Measurements from ENCODE around the gene CLDND2.

Gene CLDND2

DNA sequence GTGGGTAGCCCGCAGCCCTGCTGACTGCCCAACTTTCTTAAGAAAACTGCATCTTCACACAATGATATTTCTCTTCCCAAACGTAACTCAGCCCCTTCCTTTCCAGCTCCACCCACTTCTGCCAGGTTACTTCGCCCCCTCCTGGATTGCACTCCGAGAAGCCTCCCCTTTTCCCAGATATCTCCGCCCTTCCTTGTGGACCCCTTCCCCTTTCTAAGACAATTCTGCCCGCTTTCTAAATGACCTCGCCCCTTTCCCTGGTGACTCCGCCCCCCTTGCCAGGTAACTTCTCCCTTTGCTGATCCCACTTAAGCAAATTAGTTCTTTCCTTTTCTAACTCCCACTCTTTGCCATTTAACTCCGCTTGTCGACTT is 29.5 kb downstream of the CLDND2 start:
- H3K9me3 ChIP-seq (ENCODE audit: control insufficient read depth, insufficient read depth, low read depth, low read length) = no peaks in the 10 kb centered on the region
- peaks cover 34% of the 10 kb centered on the region for H3K4me1 ChIP-seq (ENCODE audit: control insufficient read depth, insufficient read depth, low read length)
- peak overlapping the region; percentile 81 for H3K4me3 ChIP-seq (ENCODE audit: low read depth, low read length)
- H3K9ac ChIP-seq (ENCODE audit: low read length) = peak overlapping the region; percentile 18
- H3K36me3 ChIP-seq (ENCODE audit: control insufficient read depth, insufficient read depth, low read length) = no peaks in the 10 kb centered on the region
- H3K27ac ChIP-seq (ENCODE audit: low read depth, low read length) = no peak overlapping the region
- H3K27me3 ChIP-seq (ENCODE audit: control insufficient read depth, insufficient read depth, low read length) = peaks cover 19% of the 10 kb centered on the region

DNA sequence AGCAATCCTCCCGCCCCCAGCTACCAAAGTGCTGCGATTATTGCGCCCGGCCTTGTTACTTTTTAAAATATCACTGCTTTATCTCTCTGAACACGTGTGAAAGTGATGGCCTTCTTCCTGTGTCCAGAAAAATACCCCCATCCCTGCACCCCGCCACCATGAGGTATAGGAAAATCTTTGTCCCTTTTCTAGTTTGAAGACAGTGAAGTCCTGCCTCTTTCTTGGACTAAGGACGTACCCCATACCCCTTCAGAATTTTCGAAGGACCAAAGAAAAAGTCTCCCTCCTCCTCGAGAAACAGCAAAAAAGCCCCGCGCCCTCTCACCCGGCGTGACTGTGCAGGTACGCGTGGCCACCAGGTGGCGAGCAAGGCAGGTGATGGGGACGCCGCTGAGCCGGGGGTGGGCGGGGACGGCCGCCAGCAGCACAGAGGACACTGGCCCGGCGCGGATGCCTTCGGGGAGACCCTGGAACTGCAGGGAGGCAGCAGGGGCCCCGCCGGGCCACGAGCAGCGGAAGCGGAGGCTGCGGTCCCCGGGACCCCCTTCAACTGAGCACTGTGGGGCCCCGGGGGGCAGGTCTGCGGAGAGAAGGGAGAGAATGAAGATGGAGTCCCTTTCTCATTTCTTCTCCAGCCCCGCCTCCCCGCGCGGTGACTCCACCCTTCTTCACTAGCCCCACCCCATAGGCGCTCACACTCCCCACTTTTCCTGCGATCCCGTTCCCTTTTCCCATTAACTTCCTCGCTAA is 30.1 kb downstream of the CLDND2 start:
- Histone ChIP-seq H3K9ac (ENCODE audit: low read length) (peak overlapping the region; percentile 42), H3K27me3 (ENCODE audit: control insufficient read depth, insufficient read depth, low read length) (peaks cover 19% of the 10 kb centered on the region), H3K9me3 (ENCODE audit: control insufficient read depth, insufficient read depth, low read depth, low read length) (no peaks in the 10 kb centered on the region), H3K4me1 (ENCODE audit: control insufficient read depth, insufficient read depth, low read length) (peaks cover 34% of the 10 kb centered on the region), H3K36me3 (ENCODE audit: control insufficient read depth, insufficient read depth, low read length) (peaks cover 2% of the 10 kb centered on the region; the same call in 1 of the 2 replicates), H3K27ac (ENCODE audit: low read depth, low read length) (no peak overlapping the region), H3K4me3 (ENCODE audit: low read depth, low read length) (peak overlapping the region; percentile 81)

DNA sequence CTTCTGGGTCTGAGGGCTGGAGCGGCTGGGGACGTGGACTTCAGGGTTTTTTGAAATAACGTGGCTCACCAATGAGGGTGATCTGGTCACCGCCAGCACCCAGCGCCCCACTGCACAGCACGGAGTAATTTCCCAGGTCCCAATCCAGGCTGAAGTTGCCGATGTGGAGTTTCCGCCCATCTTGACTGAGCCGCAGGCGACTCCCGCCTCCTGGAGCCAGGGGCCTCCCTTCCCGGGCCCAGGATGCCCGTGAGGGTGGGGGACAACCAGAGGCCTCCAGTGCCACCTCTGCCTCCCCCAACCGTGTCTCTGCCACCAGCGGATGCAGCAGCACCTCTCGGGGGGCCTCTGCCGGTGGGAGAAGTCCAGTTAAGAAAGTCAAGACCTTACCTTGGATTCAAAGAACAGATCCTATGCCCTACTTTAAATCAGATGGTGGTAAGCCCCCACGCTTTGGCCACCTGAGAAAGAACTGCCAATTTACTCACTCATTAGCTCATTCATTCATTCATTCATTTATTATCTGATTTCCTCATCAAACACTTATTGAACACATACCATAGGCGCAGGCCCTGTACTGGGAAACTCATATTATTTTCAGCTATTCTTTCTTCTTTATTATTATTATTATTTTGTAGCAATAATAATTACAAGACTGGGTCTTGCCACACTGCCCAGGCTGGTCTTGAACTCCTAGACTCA is 30.8 kb downstream of the CLDND2 start:
- Histone ChIP-seq H3K27me3 (ENCODE audit: control insufficient read depth, insufficient read depth, low read length) (peaks cover 19% of the 10 kb centered on the region), H3K4me3 (ENCODE audit: low read depth, low read length) (peak overlapping the region; percentile 81), H3K9ac (ENCODE audit: low read length) (no peak overlapping the region), H3K4me1 (ENCODE audit: control insufficient read depth, insufficient read depth, low read length) (peaks cover 32% of the 10 kb centered on the region), H3K36me3 (ENCODE audit: control insufficient read depth, insufficient read depth, low read length) (peaks cover 2% of the 10 kb centered on the region; the same call in 1 of the 2 replicates), H3K9me3 (ENCODE audit: control insufficient read depth, insufficient read depth, low read depth, low read length) (no peaks in the 10 kb centered on the region), H3K27ac (ENCODE audit: low read depth, low read length) (no peak overlapping the region)

DNA sequence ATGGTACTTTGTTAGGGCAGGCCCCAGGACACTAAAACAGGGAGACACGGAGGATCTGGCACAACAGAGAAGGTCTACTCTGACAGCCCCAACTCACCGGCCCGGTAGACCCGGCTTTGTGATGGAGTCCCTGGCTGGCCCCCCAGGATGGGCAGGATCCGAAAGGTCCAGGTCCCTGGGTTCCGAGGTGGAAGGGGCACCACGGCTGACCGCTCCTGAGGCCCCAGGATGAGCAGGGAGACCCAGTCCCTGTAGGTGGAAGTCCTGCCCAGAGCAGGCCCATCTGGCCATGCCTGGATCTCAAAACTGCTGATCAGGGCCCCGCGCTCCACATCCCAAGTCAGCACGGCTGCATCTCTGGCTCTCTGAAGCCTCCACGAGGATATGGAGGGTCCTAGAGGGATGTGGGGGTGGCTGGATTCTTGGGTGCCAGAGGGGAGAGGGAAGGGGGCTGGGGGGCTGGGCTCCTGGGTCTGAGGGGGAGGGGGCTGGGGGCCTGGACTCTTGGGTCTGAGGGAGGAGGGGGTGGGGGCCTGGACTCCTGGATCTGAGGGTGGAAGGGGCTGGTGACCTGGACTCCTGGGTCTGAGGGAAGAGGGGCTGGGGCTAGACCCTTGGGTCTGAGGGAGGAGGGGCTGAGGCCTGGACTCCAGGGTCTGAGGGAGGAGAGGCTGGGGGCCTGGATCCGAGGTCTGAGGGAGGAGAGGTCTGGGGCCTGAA is 31.5 kb downstream of the CLDND2 start:
- Histone ChIP-seq H3K9ac (ENCODE audit: low read length) (no peak overlapping the region), H3K36me3 (ENCODE audit: control insufficient read depth, insufficient read depth, low read length) (peaks cover 4% of the 10 kb centered on the region; the same call in 1 of the 2 replicates), H3K9me3 (ENCODE audit: control insufficient read depth, insufficient read depth, low read depth, low read length) (no peaks in the 10 kb centered on the region), H3K4me3 (ENCODE audit: low read depth, low read length) (no peak overlapping the region), H3K4me1 (ENCODE audit: control insufficient read depth, insufficient read depth, low read length) (peaks cover 25% of the 10 kb centered on the region), H3K27me3 (ENCODE audit: control insufficient read depth, insufficient read depth, low read length) (peaks cover 19% of the 10 kb centered on the region), H3K27ac (ENCODE audit: low read depth, low read length) (no peak overlapping the region)

DNA sequence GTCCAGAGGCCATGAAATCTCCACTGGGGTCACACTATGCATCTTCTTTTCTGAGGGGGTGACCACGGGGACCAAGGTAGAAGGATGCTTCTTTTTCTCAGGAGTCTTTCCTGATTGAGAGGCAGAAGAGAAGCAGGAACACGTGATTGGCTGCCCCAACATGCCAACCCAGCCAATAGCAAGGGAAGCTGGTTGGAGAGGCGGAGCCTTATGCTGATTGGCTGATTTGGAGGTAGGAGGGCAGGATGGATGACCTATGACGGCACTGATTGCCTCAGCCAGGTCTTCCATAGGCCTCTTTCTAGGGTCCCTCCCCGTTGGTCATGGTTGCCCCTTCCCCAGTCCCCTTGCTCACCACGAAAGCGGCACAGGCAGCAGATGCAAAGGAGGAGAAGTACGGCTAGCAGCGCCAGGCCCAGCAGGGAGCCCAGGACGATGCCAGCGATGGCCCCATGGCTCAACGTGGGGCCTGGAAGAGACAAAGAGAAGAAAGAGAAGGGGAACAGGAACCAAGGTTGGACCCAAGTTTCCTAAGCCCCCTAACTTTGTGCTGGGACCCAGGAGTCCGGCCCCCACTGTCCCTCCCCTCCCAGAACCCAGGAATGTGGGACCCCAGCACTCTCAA is 34.9 kb downstream of the CLDND2 start:
- Histone ChIP-seq H3K27me3 (ENCODE audit: control insufficient read depth, insufficient read depth, low read length) (no peaks in the 10 kb centered on the region), H3K4me3 (ENCODE audit: low read depth, low read length) (no peak overlapping the region), H3K9me3 (ENCODE audit: control insufficient read depth, insufficient read depth, low read depth, low read length) (no peaks in the 10 kb centered on the region; the same call in 1 of the 2 replicates), H3K9ac (ENCODE audit: low read length) (no peak overlapping the region), H3K27ac (ENCODE audit: low read depth, low read length) (no peak overlapping the region), H3K4me1 (ENCODE audit: control insufficient read depth, insufficient read depth, low read length) (peaks cover 10% of the 10 kb centered on the region), H3K36me3 (ENCODE audit: control insufficient read depth, insufficient read depth, low read length) (peaks cover 32% of the 10 kb centered on the region)

DNA sequence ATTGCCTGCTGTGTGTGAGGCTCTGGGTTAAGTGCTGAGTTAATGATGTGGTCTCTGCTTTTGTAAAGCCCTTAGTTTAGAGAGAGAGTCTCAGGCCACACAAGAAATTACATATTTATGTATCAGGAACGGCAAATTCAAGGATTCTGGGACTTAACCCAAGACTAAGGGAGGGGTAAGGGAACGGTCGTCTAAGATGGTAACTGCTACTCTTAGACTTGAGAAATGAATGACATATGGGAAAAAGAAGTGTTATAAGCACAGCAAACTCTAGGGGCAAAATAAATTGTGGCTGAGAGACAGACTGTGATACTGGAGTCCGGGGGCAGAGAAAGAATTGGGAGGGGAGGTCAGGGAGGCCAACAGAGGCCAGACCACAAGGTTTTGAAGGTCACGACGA is 37.1 kb downstream of the CLDND2 start:
- Histone ChIP-seq H3K27me3 (ENCODE audit: control insufficient read depth, insufficient read depth, low read length) (peaks cover 7% of the 10 kb centered on the region), H3K9me3 (ENCODE audit: control insufficient read depth, insufficient read depth, low read depth, low read length) (no peaks in the 10 kb centered on the region; the same call in 1 of the 2 replicates), H3K4me1 (ENCODE audit: control insufficient read depth, insufficient read depth, low read length) (peaks cover 7% of the 10 kb centered on the region), H3K4me3 (ENCODE audit: low read depth, low read length) (no peak overlapping the region), H3K27ac (ENCODE audit: low read depth, low read length) (no peak overlapping the region), H3K9ac (ENCODE audit: low read length) (no peak overlapping the region), H3K36me3 (ENCODE audit: control insufficient read depth, insufficient read depth, low read length) (peaks cover 32% of the 10 kb centered on the region)

DNA sequence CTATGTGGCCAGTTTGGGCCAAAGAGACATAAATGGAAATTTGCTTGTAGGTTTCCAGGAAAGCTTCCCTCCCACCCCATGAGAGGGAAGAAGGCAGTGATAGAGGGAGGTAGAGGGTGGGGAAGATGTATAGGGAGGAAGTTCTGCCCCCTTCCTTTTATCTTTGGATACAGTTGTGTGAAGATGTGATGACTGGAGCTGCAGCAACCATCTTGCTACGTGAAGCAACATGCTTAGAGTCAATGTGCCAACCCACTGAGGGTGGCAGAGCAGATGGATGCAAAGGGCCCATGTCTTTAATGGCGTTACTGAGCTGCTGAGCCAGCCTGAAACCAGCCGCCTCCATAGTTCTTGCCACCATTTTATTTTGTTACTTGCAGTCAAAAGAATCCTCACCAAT is 37.6 kb downstream of the CLDND2 start:
- Histone ChIP-seq H3K9me3 (ENCODE audit: control insufficient read depth, insufficient read depth, low read depth, low read length) (no peaks in the 10 kb centered on the region; the same call in 1 of the 2 replicates), H3K9ac (ENCODE audit: low read length) (no peak overlapping the region), H3K36me3 (ENCODE audit: control insufficient read depth, insufficient read depth, low read length) (peaks cover 32% of the 10 kb centered on the region), H3K4me3 (ENCODE audit: low read depth, low read length) (no peak overlapping the region), H3K27me3 (ENCODE audit: control insufficient read depth, insufficient read depth, low read length) (peaks cover 9% of the 10 kb centered on the region), H3K27ac (ENCODE audit: low read depth, low read length) (no peak overlapping the region), H3K4me1 (ENCODE audit: control insufficient read depth, insufficient read depth, low read length) (peaks cover 7% of the 10 kb centered on the region)

DNA sequence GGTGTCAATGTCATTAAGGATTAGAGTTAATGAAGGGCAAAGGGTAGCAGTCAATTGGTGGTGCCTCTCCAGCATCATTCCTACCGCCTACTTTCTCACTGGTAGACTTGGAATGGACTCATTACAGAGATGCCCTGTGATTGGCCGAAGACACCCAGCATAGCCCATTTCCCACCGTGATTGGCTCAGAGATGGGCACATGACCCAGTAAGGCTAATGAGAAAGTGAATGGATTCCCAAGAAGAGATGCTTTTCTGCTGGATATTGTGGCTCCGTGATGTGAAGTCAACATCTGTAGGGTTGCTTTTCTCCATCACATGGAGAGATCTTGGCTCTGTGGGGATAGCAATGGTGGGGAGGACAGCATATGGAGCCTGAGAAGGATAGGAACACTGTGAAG is 38.4 kb downstream of the CLDND2 start:
- Histone ChIP-seq H3K36me3 (ENCODE audit: control insufficient read depth, insufficient read depth, low read length) (peaks cover 32% of the 10 kb centered on the region), H3K27me3 (ENCODE audit: control insufficient read depth, insufficient read depth, low read length) (peaks cover 12% of the 10 kb centered on the region), H3K9ac (ENCODE audit: low read length) (no peak overlapping the region), H3K27ac (ENCODE audit: low read depth, low read length) (no peak overlapping the region), H3K9me3 (ENCODE audit: control insufficient read depth, insufficient read depth, low read depth, low read length) (no peaks in the 10 kb centered on the region; the same call in 1 of the 2 replicates), H3K4me3 (ENCODE audit: low read depth, low read length) (no peak overlapping the region), H3K4me1 (ENCODE audit: control insufficient read depth, insufficient read depth, low read length) (peaks cover 7% of the 10 kb centered on the region)

DNA sequence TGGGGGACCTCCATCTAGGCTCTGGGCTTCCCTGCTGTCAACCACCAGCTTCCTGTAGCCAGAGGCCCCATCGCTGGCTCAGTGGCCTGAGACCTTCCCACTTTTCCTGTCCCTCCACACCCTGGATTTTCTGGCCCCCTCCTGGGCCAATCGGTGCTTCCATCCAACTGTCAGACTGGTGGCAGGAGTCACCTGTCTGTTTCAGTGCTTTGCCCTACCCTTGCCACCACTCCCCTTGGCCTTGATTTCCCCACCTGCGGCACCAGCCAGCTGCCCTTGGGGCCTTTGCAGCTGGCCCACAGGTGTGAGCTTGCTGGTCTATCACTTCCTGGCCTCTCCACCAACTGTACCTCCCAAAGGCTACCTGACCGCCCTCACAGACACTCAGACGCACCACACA is 39.4 kb downstream of the CLDND2 start:
- no peak overlapping the region for H3K9ac ChIP-seq (ENCODE audit: low read length)
- H3K4me3 ChIP-seq (ENCODE audit: low read depth, low read length) = no peak overlapping the region
- peaks cover 12% of the 10 kb centered on the region for H3K27me3 ChIP-seq (ENCODE audit: control insufficient read depth, insufficient read depth, low read length)
- peaks cover 32% of the 10 kb centered on the region for H3K36me3 ChIP-seq (ENCODE audit: control insufficient read depth, insufficient read depth, low read length)
- no peaks in the 10 kb centered on the region; the same call in 1 of the 2 replicates for H3K9me3 ChIP-seq (ENCODE audit: control insufficient read depth, insufficient read depth, low read depth, low read length)
- no peak overlapping the region for H3K27ac ChIP-seq (ENCODE audit: low read depth, low read length)
- H3K4me1 ChIP-seq (ENCODE audit: control insufficient read depth, insufficient read depth, low read length) = peaks cover 7% of the 10 kb centered on the region

DNA sequence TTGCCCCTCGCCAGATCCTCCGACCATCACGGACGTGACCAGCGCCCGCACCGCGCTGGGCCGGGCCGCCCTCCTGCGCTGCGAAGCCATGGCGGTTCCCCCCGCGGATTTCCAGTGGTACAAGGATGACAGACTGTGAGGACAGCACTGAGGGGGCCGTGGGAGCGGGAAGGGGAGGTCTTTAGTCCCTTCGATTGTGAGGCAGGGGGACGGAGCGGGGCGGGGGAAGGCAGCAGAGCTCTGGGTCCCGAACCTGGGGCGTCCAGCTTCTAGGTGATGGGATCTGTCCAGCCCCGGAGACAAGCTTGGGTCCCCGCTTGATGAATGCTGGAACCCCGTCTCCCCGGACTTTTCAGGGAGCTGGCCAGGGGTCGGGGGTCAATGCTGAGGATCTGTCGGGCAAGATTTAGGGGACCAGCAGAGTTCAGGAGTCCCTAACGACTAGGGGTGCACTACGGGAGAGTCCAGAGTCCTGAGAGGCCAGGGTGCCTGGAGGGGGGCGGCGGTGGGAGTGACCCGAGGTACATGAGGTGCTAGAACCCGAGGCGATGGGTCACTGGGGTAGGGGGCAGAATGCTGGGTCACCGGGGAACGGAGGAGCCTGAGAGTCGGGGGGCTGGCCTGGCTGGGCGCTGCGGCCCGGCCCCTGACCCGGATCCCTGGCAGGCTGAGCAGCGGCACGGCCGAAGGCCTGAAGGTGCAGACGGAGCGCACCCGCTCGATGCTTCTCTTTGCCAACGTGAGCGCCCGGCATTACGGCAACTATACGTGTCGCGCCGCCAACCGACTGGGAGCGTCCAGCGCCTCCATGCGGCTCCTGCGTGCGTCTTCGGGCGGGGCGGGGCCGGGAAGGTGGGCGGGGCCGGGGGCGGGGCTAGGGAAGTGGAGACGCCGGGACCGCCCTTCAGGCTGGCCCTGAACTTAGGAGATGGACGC is 41.5 kb downstream of the CLDND2 start:
- Histone ChIP-seq H3K9me3 (ENCODE audit: control insufficient read depth, insufficient read depth, low read depth, low read length) (no peaks in the 10 kb centered on the region; the same call in 1 of the 2 replicates), H3K4me3 (ENCODE audit: low read depth, low read length) (peak overlapping the region; percentile 66), H3K27ac (ENCODE audit: low read depth, low read length) (no peak overlapping the region), H3K4me1 (ENCODE audit: control insufficient read depth, insufficient read depth, low read length) (peaks cover 7% of the 10 kb centered on the region), H3K27me3 (ENCODE audit: control insufficient read depth, insufficient read depth, low read length) (peaks cover 12% of the 10 kb centered on the region), H3K36me3 (ENCODE audit: control insufficient read depth, insufficient read depth, low read length) (peaks cover 34% of the 10 kb centered on the region), H3K9ac (ENCODE audit: low read length) (no peak overlapping the region)
